GM18909 (cell line): Measurements from ENCODE around the gene LRRTM4.

Experiments
- ATAC-seq: cut with Tn5 transposase; IDR thresholded peaks from one replicate; pipeline ENCODE4 v1.9.1; 2021; ENCODE audit warnings: mild to moderate bottlenecking; ENCODE audit not compliant: unreplicated experiment, poor library complexity

The LRRTM4 gene

GRCh38 chr2:76932550-76932949 lies 589.6 kb downstream of the LRRTM4 start:
- ATAC-seq = no peak

- ATAC-seq = no peak
Measured at GRCh38 chr2:76930056-76930744, 592.0 kb downstream of the LRRTM4 start.

- ATAC-seq = no peak
Measured at GRCh38 chr2:76928026-76928425, 594.1 kb downstream of the LRRTM4 start.

GRCh38 chr2:76921006-76921405 lies 601.2 kb downstream of the LRRTM4 start:
- no peak for ATAC-seq

GRCh38 chr2:76895469-76895868 lies 626.7 kb downstream of the LRRTM4 start:
- ATAC-seq = no peak

- no peak for ATAC-seq
Measured at GRCh38 chr2:76870581-76870980, 651.6 kb downstream of the LRRTM4 start.

GRCh38 chr2:76870011-76870410 lies 652.2 kb downstream of the LRRTM4 start:
- no peak for ATAC-seq

GRCh38 chr2:76867854-76868253 lies 654.3 kb downstream of the LRRTM4 start:
- no peak for ATAC-seq

GRCh38 chr2:76866464-76866863 lies 655.7 kb downstream of the LRRTM4 start:
- no peak for ATAC-seq

- ATAC-seq = no peak
Measured at GRCh38 chr2:76862901-76863300, 659.3 kb downstream of the LRRTM4 start.

GRCh38 chr2:76861708-76862107 lies 660.5 kb downstream of the LRRTM4 start:
- no peak for ATAC-seq

GRCh38 chr2:76851000-76851399 lies 671.2 kb downstream of the LRRTM4 start:
- ATAC-seq = no peak

GRCh38 chr2:76849086-76849485 lies 673.1 kb downstream of the LRRTM4 start:
- no peak for ATAC-seq

GRCh38 chr2:76839826-76840225 lies 682.4 kb downstream of the LRRTM4 start:
- ATAC-seq = no peak

GRCh38 chr2:76829374-76830234 lies 692.6 kb downstream of the LRRTM4 start:
- no peak for ATAC-seq

- no peak for ATAC-seq
Measured at GRCh38 chr2:76826691-76827090, 695.5 kb downstream of the LRRTM4 start.

- ATAC-seq = no peak
Measured at GRCh38 chr2:76825140-76825970, 696.8 kb downstream of the LRRTM4 start.

GRCh38 chr2:76821731-76822130 lies 700.4 kb downstream of the LRRTM4 start:
- ATAC-seq = no peak

GRCh38 chr2:76813084-76813483 lies 709.1 kb downstream of the LRRTM4 start:
- ATAC-seq = no peak

- ATAC-seq = no peak
Measured at GRCh38 chr2:76812156-76812555, 710.0 kb downstream of the LRRTM4 start.

- no peak for ATAC-seq
Measured at GRCh38 chr2:76809136-76809535, 713.0 kb downstream of the LRRTM4 start.
